KOPT-K1 (cell line): ENCODE results near the gene PTPRF.

Experiments
- H3K27ac ChIP-seq: fragments of 200-600 bp; sonication (generic); 2 replicates; pipeline ENCODE4 v1.5.1; 2016; ENCODE audit warnings: antibody characterized with exemption, mild to moderate bottlenecking, low read depth, low read length; ENCODE audit not compliant: poor library complexity, severe bottlenecking
- H3K36me3 ChIP-seq: fragments of 200-600 bp; sonication (generic); 2 replicates; pipeline ENCODE4 v1.5.1; 2017; ENCODE audit warnings: antibody characterized with exemption, mild to moderate bottlenecking, low read length, moderate library complexity; ENCODE audit not compliant: insufficient read depth
- H3K9me3 ChIP-seq: fragments of 200-600 bp; sonication (generic); 2 replicates; pipeline ENCODE4 v1.5.1; 2017; ENCODE audit warnings: antibody characterized with exemption, low read length, mild to moderate bottlenecking; ENCODE audit not compliant: insufficient read depth, poor library complexity, severe bottlenecking

Gene PTPRF

GRCh38 chr1:43549921-43550597 is 19.4 kb downstream of the PTPRF start:
- Histone ChIP-seq H3K36me3 (no peaks in the 10 kb centered on the region), H3K27ac (no peak overlapping the region), H3K9me3 (no peaks in the 10 kb centered on the region)

- H3K36me3 ChIP-seq = no peaks in the 10 kb centered on the region
- no peaks in the 10 kb centered on the region for H3K9me3 ChIP-seq
Observed at GRCh38 chr1:43550598-43551246, 20.0 kb downstream of the PTPRF start.

GRCh38 chr1:43551396-43551888 is 20.8 kb downstream of the PTPRF start:
- Histone ChIP-seq H3K36me3 (no peaks in the 10 kb centered on the region), H3K27ac (no peak overlapping the region)

More at GRCh38 chr1:43550598-43551246, 20.0 kb downstream of the PTPRF start:
- no peak overlapping the region for H3K27ac ChIP-seq

GRCh38 chr1:43552059-43552742 is 21.5 kb downstream of the PTPRF start:
- no peak overlapping the region for H3K27ac ChIP-seq
- H3K36me3 ChIP-seq = no peaks in the 10 kb centered on the region
- H3K9me3 ChIP-seq = no peaks in the 10 kb centered on the region

More at GRCh38 chr1:43551396-43551888, 20.8 kb downstream of the PTPRF start:
- H3K9me3 ChIP-seq = no peaks in the 10 kb centered on the region

GRCh38 chr1:43552813-43553212 is 22.1 kb downstream of the PTPRF start:
- no peak overlapping the region for H3K27ac ChIP-seq
- H3K36me3 ChIP-seq = no peaks in the 10 kb centered on the region
- no peaks in the 10 kb centered on the region for H3K9me3 ChIP-seq

- no peak overlapping the region for H3K27ac ChIP-seq
- no peaks in the 10 kb centered on the region for H3K9me3 ChIP-seq
- H3K36me3 ChIP-seq = no peaks in the 10 kb centered on the region
Observed at GRCh38 chr1:43554444-43554992, 23.8 kb downstream of the PTPRF start.

- Histone ChIP-seq H3K27ac (no peak overlapping the region), H3K9me3 (no peaks in the 10 kb centered on the region), H3K36me3 (no peaks in the 10 kb centered on the region)
Observed at GRCh38 chr1:43556782-43557181, 26.1 kb downstream of the PTPRF start.

GRCh38 chr1:43557744-43558245 is 27.1 kb downstream of the PTPRF start:
- Histone ChIP-seq H3K9me3 (no peaks in the 10 kb centered on the region), H3K36me3 (no peaks in the 10 kb centered on the region), H3K27ac (no peak overlapping the region)

GRCh38 chr1:43558346-43558841 is 27.7 kb downstream of the PTPRF start:
- H3K27ac ChIP-seq = no peak overlapping the region
- H3K36me3 ChIP-seq = no peaks in the 10 kb centered on the region
- H3K9me3 ChIP-seq = no peaks in the 10 kb centered on the region

- H3K36me3 ChIP-seq = no peaks in the 10 kb centered on the region
- no peaks in the 10 kb centered on the region for H3K9me3 ChIP-seq
- no peak overlapping the region for H3K27ac ChIP-seq
Observed at GRCh38 chr1:43559714-43560113, 29.0 kb downstream of the PTPRF start.

- Histone ChIP-seq H3K36me3 (no peaks in the 10 kb centered on the region), H3K27ac (no peak overlapping the region), H3K9me3 (no peaks in the 10 kb centered on the region)
Observed at GRCh38 chr1:43560286-43560685, 29.6 kb downstream of the PTPRF start.

GRCh38 chr1:43563876-43564539 is 33.3 kb downstream of the PTPRF start:
- Histone ChIP-seq H3K27ac (no peak overlapping the region), H3K36me3 (no peaks in the 10 kb centered on the region), H3K9me3 (no peaks in the 10 kb centered on the region)

GRCh38 chr1:43564551-43565348 is 34.1 kb downstream of the PTPRF start:
- H3K9me3 ChIP-seq = no peaks in the 10 kb centered on the region
- H3K27ac ChIP-seq = no peak overlapping the region
- H3K36me3 ChIP-seq = no peaks in the 10 kb centered on the region
